ENCODE measurements around the gene MYH7.
A peak's percentile ranks its signal among the peaks of the same experiment; 100 is the strongest.
"Not testable (repeated sequence)": the region's sequence is repeated elsewhere in the genome, so short reads cannot be mapped to it uniquely, and the experiment has no call there.

Gene MYH7

GRCh38 chr14:23387916-23388882 is 47.3 kb downstream of the MYH7 start:
- no peak for DNase-seq (ENCODE audit: low read depth, low spot score)

GRCh38 chr14:23386999-23387398 is 48.5 kb downstream of the MYH7 start:
- DNase-seq (ENCODE audit: low read depth, low spot score) = no peak

GRCh38 chr14:23386266-23386657 is 49.2 kb downstream of the MYH7 start:
- not testable (repeated sequence) for DNase-seq (ENCODE audit: low read depth, low spot score)

GRCh38 chr14:23385642-23386265 is 49.7 kb downstream of the MYH7 start:
- no peak for DNase-seq (ENCODE audit: low read depth, low spot score)

- DNase-seq (ENCODE audit: low read depth, low spot score) = no peak
These were observed 50.2 kb downstream of the MYH7 start for GRCh38 chr14:23385244-23385641.

- DNase-seq (ENCODE audit: low read depth, low spot score) = no peak
These were observed 50.9 kb downstream of the MYH7 start for GRCh38 chr14:23384364-23385080.

- DNase-seq (ENCODE audit: low read depth, low spot score) = no peak
These were observed 52.6 kb downstream of the MYH7 start for GRCh38 chr14:23382731-23383440.

- no peak for DNase-seq (ENCODE audit: low read depth, low spot score)
These were observed 53.2 kb downstream of the MYH7 start for GRCh38 chr14:23382276-23382675.

GRCh38 chr14:23381871-23382270 is 53.6 kb downstream of the MYH7 start:
- no peak for DNase-seq (ENCODE audit: low read depth, low spot score)

- no peak for DNase-seq (ENCODE audit: low read depth, low spot score)
These were observed 54.5 kb downstream of the MYH7 start for GRCh38 chr14:23380976-23381375.

- no peak for DNase-seq (ENCODE audit: low read depth, low spot score)
These were observed 55.1 kb downstream of the MYH7 start for GRCh38 chr14:23380197-23380914.

GRCh38 chr14:23379366-23380196 is 55.9 kb downstream of the MYH7 start:
- peak; percentile 32 for DNase-seq (ENCODE audit: low read depth, low spot score)

GRCh38 chr14:23378612-23379220 is 56.7 kb downstream of the MYH7 start:
- no peak for DNase-seq (ENCODE audit: low read depth, low spot score)

- no peak for DNase-seq (ENCODE audit: low read depth, low spot score)
These were observed 57.6 kb downstream of the MYH7 start for GRCh38 chr14:23377573-23378563.

GRCh38 chr14:23377198-23377550 is 58.3 kb downstream of the MYH7 start:
- no peak for DNase-seq (ENCODE audit: low read depth, low spot score)

- DNase-seq (ENCODE audit: low read depth, low spot score) = no peak
These were observed 58.8 kb downstream of the MYH7 start, which contains the start of gene CMTM5 for GRCh38 chr14:23376482-23377197. Gene CMTM5, plus strand, starts transcription at chr14:23377046. Its CDS starts 206 bp downstream, at chr14:23377252.

GRCh38 chr14:23375527-23376251 is 59.8 kb downstream of the MYH7 start:
- no peak for DNase-seq (ENCODE audit: low read depth, low spot score)

All from activated naive CD8-positive, alpha-beta T cell treated with anti-CD3 and anti-CD28 coated beads, Interleukin-2, amount 50 U/mL, for 16 hours (primary cell).